ENCODE data around the gene CABP7. TPM values are rescaled to one million over a fixed set of nuclear protein-coding genes. Genes with fewer than 3 reads are reported as not detected.

CABP7 gene
- total RNA-seq, 6 donors from 2014 or later: 0.15 to 0.44 TPM; not detected in 4

GRCh38 chr22:29710193-29710592 lies 9.6 kb upstream of the CABP7 start:
- no peak for ATAC-seq (ENCODE audit: low FRiP score in 2 of 2)
- TF ChIP-seq CTCF (IDR thresholded peaks at IDR 0.05) (no peak), POLR2A (IDR thresholded peaks at IDR 0.05) (no peak), POLR2AphosphoS5 (IDR thresholded peaks at IDR 0.05) (no peak), EP300 (IDR thresholded peaks at IDR 0.05) (no peak)
- no peak overlapping the region for H3K27ac ChIP-seq
- no peaks in the 10 kb centered on the region for H3K36me3 ChIP-seq
- H3K4me3 ChIP-seq: no peak overlapping the region
- H3K27me3 ChIP-seq: no peaks in the 10 kb centered on the region
- no peaks in the 10 kb centered on the region for H3K9me3 ChIP-seq
- peak in 1 of 2 donors; percentile 68 for DNase-seq
- peaks cover 0 to 1% (median 0%) of the 10 kb centered on the region in 4 donors for H3K4me1 ChIP-seq
- WGBS, 2 donors: 82 to 85% methylated on average over 15 of the region's 15 CpGs

- 43% methylated on average over 3 to 18 of the region's 18 CpGs for WGBS, 2 donors
Measured at GRCh38 chr22:29710922-29711593, 8.7 kb upstream of the CABP7 start.

GRCh38 chr22:29712119-29712518 lies 7.7 kb upstream of the CABP7 start:
- 72 to 82% methylated on average over 2 of the region's 2 CpGs for WGBS, 2 donors
- ATAC-seq (ENCODE audit: low FRiP score in 2 of 2): no peak

More at GRCh38 chr22:29710922-29711593, 8.7 kb upstream of the CABP7 start:
- Histone ChIP-seq H3K27ac (no peak overlapping the region), H3K27me3 (no peaks in the 10 kb centered on the region), H3K36me3 (no peaks in the 10 kb centered on the region), H3K4me3 (no peak overlapping the region), H3K9me3 (no peaks in the 10 kb centered on the region), H3K4me1 (no peaks in the 10 kb centered on the region)
- no peak for TF ChIP-seq CTCF (IDR thresholded peaks at IDR 0.05)
- no peak for TF ChIP-seq EP300 (IDR thresholded peaks at IDR 0.05)
- no peak for TF ChIP-seq POLR2AphosphoS5 (IDR thresholded peaks at IDR 0.05)
- no peak for TF ChIP-seq POLR2A (IDR thresholded peaks at IDR 0.05)
- ATAC-seq (ENCODE audit: low FRiP score in 2 of 2) (no peak), DNase-seq (peak in 1 of 2 donors; percentile 75)

GRCh38 chr22:29713156-29713727 lies 6.6 kb upstream of the CABP7 start:
- Histone ChIP-seq H3K36me3 (no peaks in the 10 kb centered on the region), H3K4me1 (no peaks in the 10 kb centered on the region), H3K27me3 (peaks cover 0 to 1% (median 0%) of the 10 kb centered on the region in 4 donors), H3K9me3 (no peaks in the 10 kb centered on the region), H3K27ac (no peak overlapping the region), H3K4me3 (no peak overlapping the region)
- DNase-seq (no peak), ATAC-seq (ENCODE audit: low FRiP score in 2 of 2) (no peak)
- 44 to 77% methylated on average over 3 to 8 of the region's 8 CpGs for WGBS, 2 donors
- no peak for TF ChIP-seq EP300 (IDR thresholded peaks at IDR 0.05)
- TF ChIP-seq POLR2AphosphoS5 (IDR thresholded peaks at IDR 0.05): no peak
- no peak for TF ChIP-seq CTCF (IDR thresholded peaks at IDR 0.05)
- no peak for TF ChIP-seq POLR2A (IDR thresholded peaks at IDR 0.05)

More at GRCh38 chr22:29712119-29712518, 7.7 kb upstream of the CABP7 start:
- no peaks in the 10 kb centered on the region for H3K4me1 ChIP-seq
- H3K36me3 ChIP-seq: no peaks in the 10 kb centered on the region
- H3K27ac ChIP-seq: no peak overlapping the region
- H3K9me3 ChIP-seq: no peaks in the 10 kb centered on the region
- TF ChIP-seq EP300 (IDR thresholded peaks at IDR 0.05): no peak
- no peak for TF ChIP-seq CTCF (IDR thresholded peaks at IDR 0.05)
- no peak for TF ChIP-seq POLR2A (IDR thresholded peaks at IDR 0.05)
- TF ChIP-seq POLR2AphosphoS5 (IDR thresholded peaks at IDR 0.05): no peak
- H3K27me3 ChIP-seq: no peaks in the 10 kb centered on the region
- H3K4me3 ChIP-seq: no peak overlapping the region
- no peak for DNase-seq

Measured in upper lobe of left lung (tissue), 6 donors.